Right lobe of liver (tissue), 6 donors: ENCODE data around the gene SPAST. TPM values are rescaled to one million over a fixed set of nuclear protein-coding genes. Genes with fewer than 3 reads are reported as not detected.

Experiments
- ATAC-seq, 4 donors: fragments of 200-7000 bp; cut with Tn5 transposase; one replicate each; pipeline ENCODE4 v1.9.1; 2020; ENCODE audit warnings: mild to moderate bottlenecking in 4 of 4, moderate library complexity in 4 of 4
- DNase-seq, 3 donors: peaks; one replicate each; pipeline ENCODE4 v3.0.0-alpha.2; 2020
- H3K27ac ChIP-seq, 3 donors: fragments of 200-600 bp; one replicate each; pipeline ENCODE4 v1.8.0; 2022
- H3K27me3 ChIP-seq, 2 donors: fragments of 200-600 bp; one replicate each; pipeline ENCODE4 v1.8.0; 2022
- H3K36me3 ChIP-seq, 4 donors: fragments of 200-600 bp; sonication (generic) in 1 of 4; one replicate each; pipeline versions ENCODE4 v1.5.1 to v1.8.0; 2017 to 2022; ENCODE audit warnings: control low read depth in 1 of 4
- H3K4me1 ChIP-seq, 4 donors: fragments of 200-600 bp; sonication (generic) in 1 of 4; one replicate each; pipeline versions ENCODE4 v1.5.1 to v1.8.0; 2017 to 2022; ENCODE audit warnings: control low read depth in 1 of 4
- H3K4me3 ChIP-seq, 3 donors: fragments of 200-600 bp; one replicate each; pipeline ENCODE4 v1.8.0; 2022
- H3K9me3 ChIP-seq, 4 donors: fragments of 200-600 bp; sonication (generic) in 1 of 4; one replicate each; pipeline versions ENCODE4 v1.5.1 to v1.8.0; 2017 to 2022; ENCODE audit warnings: control low read depth in 1 of 4
- CTCF ChIP-seq, 4 donors: fragments of 200-600 bp in 3 of 4; fragments of 450-650 bp in 1 of 4; IDR thresholded peaks; one replicate each; pipeline versions ENCODE4 v1.5.1 to v1.8.0; 2016 to 2022; ENCODE audit warnings: antibody characterized with exemption in 4 of 4, mild to moderate bottlenecking in 2 of 4
- POLR2A ChIP-seq: fragments of 450-650 bp; IDR thresholded peaks from one replicate; pipeline ENCODE4 v1.6.1; 2017; ENCODE audit warnings: antibody characterized with exemption, mild to moderate bottlenecking
- WGBS: methylation state at CpG from one replicate; pipeline ENCODE4 v1.1.6; 2018; ENCODE audit warnings: low coverage, low lambda C conversion rate; ENCODE audit not compliant: insufficient coverage; ENCODE audit errors: missing lambda C conversion rate; 5-methylcytosine and 5-hydroxymethylcytosine counted together
- intact Hi-C, 2 donors: fragments of 100-400 bp; cut with DNase I; formaldehyde crosslinking; loops; one replicate each; pipeline versions ENCODE4 v1.11.2 to v1.14.1; 2022
- total RNA-seq, 6 experiments: library from RNA; depleted of rRNA in 2 of 6; stranded (reverse); fragments of >200 nt in 2 of 6; fragmentation: NEBNext Ultra II Directional in 3 of 6; extraction: Animal tissue kit (Norgen Biotek cat#: 25700) in 3 of 6; gene quantifications; one replicate each; pipeline versions ENCODE4 v1.1.0 to v1.2.4, GENCODE V29; 2016 to 2023
- donor health status: DM: no; HTN: yes; CAD: no.
- donor health status: DM: no; HTN: no; CAD: no.
- donor health status: DM: no; HTN: no; CAD: no.
- donor health status: DM: no; HTN: yes; CAD: no.
- donor health status: DM: no; HTN: yes; CAD: no.

The SPAST gene
- total RNA-seq, 6 experiments from 2014 or later, result 7.7 to 11.5 (median 9.1) TPM

- intact Hi-C loops, result no loop called here
- Histone ChIP-seq H3K4me3 (no peak overlapping the region), H3K27me3 (no peaks in the 10 kb centered on the region), H3K36me3 (peaks cover 0 to 5% (median 0%) of the 10 kb centered on the region in 4 donors), H3K9me3 (no peaks in the 10 kb centered on the region), H3K4me1 (peaks cover 0 to 8% (median 3%) of the 10 kb centered on the region in 4 donors), H3K27ac (no peak overlapping the region)
- WGBS, result 45% methylated on average over 2 of the region's 2 CpGs
- ATAC-seq (no peak), DNase-seq (no peak)
- no peak for TF ChIP-seq POLR2A
- no peak for TF ChIP-seq CTCF (IDR thresholded peaks at IDR 0.05)
Observed at GRCh38 chr2:32168513-32168912, 105.2 kb downstream of the SPAST start.

GRCh38 chr2:32172870-32173269 is 109.5 kb downstream of the SPAST start:
- Histone ChIP-seq H3K9me3 (no peaks in the 10 kb centered on the region), H3K36me3 (peaks cover 0 to 33% (median 10%) of the 10 kb centered on the region in 4 donors), H3K4me1 (no peaks in the 10 kb centered on the region), H3K27me3 (no peaks in the 10 kb centered on the region), H3K27ac (no peak overlapping the region), H3K4me3 (no peak overlapping the region)
- ATAC-seq, result no peak
- DNase-seq, result no peak
- TF ChIP-seq POLR2A, result no peak
- no peak for TF ChIP-seq CTCF (IDR thresholded peaks at IDR 0.05)
- intact Hi-C loops, result no loop called here
- WGBS, result 75% methylated on average over 1 of the region's 2 CpGs

- Histone ChIP-seq H3K36me3 (peaks cover 0 to 28% (median 2%) of the 10 kb centered on the region in 4 donors), H3K4me1 (no peaks in the 10 kb centered on the region), H3K27me3 (no peaks in the 10 kb centered on the region), H3K4me3 (no peak overlapping the region), H3K27ac (no peak overlapping the region), H3K9me3 (no peaks in the 10 kb centered on the region)
- no peak for DNase-seq
- 100% methylated on average over 6 of the region's 6 CpGs for WGBS
- TF ChIP-seq CTCF (IDR thresholded peaks at IDR 0.05), result no peak
- no peak for TF ChIP-seq POLR2A
- intact Hi-C loops, result no loop called here
- ATAC-seq, result no peak
Observed at GRCh38 chr2:32182667-32183066, 119.3 kb downstream of the SPAST start.

GRCh38 chr2:32189011-32189410 is 125.7 kb downstream of the SPAST start:
- Histone ChIP-seq H3K9me3 (no peaks in the 10 kb centered on the region), H3K27me3 (no peaks in the 10 kb centered on the region), H3K4me1 (no peaks in the 10 kb centered on the region), H3K4me3 (no peak overlapping the region), H3K27ac (no peak overlapping the region), H3K36me3 (peaks cover 0 to 22% (median 4%) of the 10 kb centered on the region in 4 donors)
- TF ChIP-seq CTCF (IDR thresholded peaks at IDR 0.05) (no peak), POLR2A (no peak)
- WGBS, result 93% methylated on average over 3 of the region's 6 CpGs
- DNase-seq (no peak), ATAC-seq (no peak)
- intact Hi-C loops, result no loop called here

- no peak for ATAC-seq
- no peaks in the 10 kb centered on the region for H3K4me1 ChIP-seq
- 75% methylated on average over 1 of the region's 1 CpG for WGBS
- no peak overlapping the region for H3K4me3 ChIP-seq
- TF ChIP-seq POLR2A, result no peak
- TF ChIP-seq CTCF (IDR thresholded peaks at IDR 0.05), result no peak
- H3K9me3 ChIP-seq, result no peaks in the 10 kb centered on the region
- no peaks in the 10 kb centered on the region for H3K27me3 ChIP-seq
- DNase-seq, result no peak
- peaks cover 0 to 20% (median 6%) of the 10 kb centered on the region in 4 donors for H3K36me3 ChIP-seq
- intact Hi-C loops, result no loop called here
- H3K27ac ChIP-seq, result no peak overlapping the region
Observed at GRCh38 chr2:32192418-32192817, 129.1 kb downstream of the SPAST start.
